OCI-LY1 (cell line): ENCODE measurements around the gene SLC38A8.

Experiments
- H2AFZ ChIP-seq: fragments of 200-600 bp; sonication (generic), shearing (Covaris generic); 2 replicates; pipeline ENCODE4 v1.6.0; 2014; ENCODE audit warnings: antibody characterized with exemption, mild to moderate bottlenecking, low read length
- H3F3A ChIP-seq: fragments of 200-600 bp; sonication (generic), shearing (Covaris generic); 2 replicates; pipeline ENCODE4 v1.6.0; 2014; ENCODE audit warnings: mild to moderate bottlenecking, antibody characterized with exemption, low read length, moderate library complexity; ENCODE audit not compliant: insufficient read depth
- H3K27ac ChIP-seq: fragments of 200-600 bp; sonication (generic); 2 replicates; pipeline ENCODE4 v1.5.1; 2014; ENCODE audit warnings: low read length, mixed run types, mild to moderate bottlenecking, low read depth; ENCODE audit not compliant: poor library complexity, severe bottlenecking
- H3K27me3 ChIP-seq: fragments of 200-600 bp; sonication (generic); 2 replicates; pipeline ENCODE4 v1.6.0; 2014; ENCODE audit warnings: antibody characterized with exemption, mild to moderate bottlenecking, low read length, moderate library complexity; ENCODE audit not compliant: insufficient read depth
- H3K36me3 ChIP-seq: fragments of 200-600 bp; sonication (generic); 2 replicates; pipeline ENCODE4 v1.6.1; 2014; ENCODE audit warnings: mild to moderate bottlenecking, antibody characterized with exemption, low read length, moderate library complexity, mixed read lengths; ENCODE audit not compliant: insufficient read depth
- H3K4me1 ChIP-seq: fragments of 200-600 bp; sonication (generic); 2 replicates; pipeline ENCODE4 v1.5.1; 2014; ENCODE audit warnings: mild to moderate bottlenecking, low read length, moderate library complexity; ENCODE audit not compliant: insufficient read depth, severe bottlenecking
- H3K4me2 ChIP-seq: fragments of 200-600 bp; sonication (generic), shearing (Covaris generic); 2 replicates; pipeline ENCODE4 v1.6.1; 2014; ENCODE audit warnings: low read length
- H3K4me3 ChIP-seq: fragments of 200-600 bp; sonication (generic); 2 replicates; pipeline ENCODE4 v1.5.1; 2014; ENCODE audit warnings: low read length, low read depth, mild to moderate bottlenecking, mixed read lengths; ENCODE audit not compliant: poor library complexity, severe bottlenecking
- H3K79me2 ChIP-seq: fragments of 200-600 bp; shearing (Covaris generic); 2 replicates; pipeline ENCODE4 v1.6.1; 2016; ENCODE audit warnings: mixed run types, low read length, mixed read lengths; ENCODE audit not compliant: insufficient read depth
- H3K9ac ChIP-seq: fragments of 200-600 bp; sonication (generic), shearing (Covaris generic); 2 replicates; pipeline ENCODE4 v1.6.1; 2014; ENCODE audit warnings: mild to moderate bottlenecking, low read length, mixed read lengths
- H3K9me2 ChIP-seq: fragments of 200-600 bp; sonication (generic), shearing (Covaris generic); 2 replicates; pipeline ENCODE4 v1.6.1; 2014; ENCODE audit warnings: low read depth, mild to moderate bottlenecking, low read length, mixed read lengths
- H3K9me3 ChIP-seq: fragments of 200-600 bp; shearing (Covaris generic); 2 replicates; pipeline ENCODE4 v1.6.1; 2014; ENCODE audit warnings: low read length, mixed read lengths
- H4K20me1 ChIP-seq: fragments of 200-600 bp; sonication (generic), shearing (Covaris generic); 2 replicates; pipeline ENCODE4 v1.6.0; 2016; ENCODE audit warnings: mild to moderate bottlenecking, low read length; ENCODE audit not compliant: insufficient read depth
- CTCF ChIP-seq: fragments of 200-600 bp; sonication (generic), shearing (Covaris generic); IDR thresholded peaks from 2 replicates; pipeline ENCODE4 v1.5.1; 2017; ENCODE audit warnings: mild to moderate bottlenecking, antibody characterized with exemption, low read length, moderate library complexity, mixed read lengths
- EZH2 ChIP-seq: fragments of 200-600 bp; sonication (generic), shearing (Covaris generic); IDR thresholded peaks from 2 replicates; pipeline ENCODE4 v1.8.0; 2017; ENCODE audit warnings: borderline replicate concordance, mixed run types, mild to moderate bottlenecking, antibody characterized with exemption, low read length, moderate library complexity, mixed read lengths

SLC38A8 gene

GRCh38 chr16:84009282-84009681 lies 33.3 kb downstream of the SLC38A8 start:
- no peak overlapping the region for H3K9ac ChIP-seq

GRCh38 chr16:84007965-84008364 lies 34.6 kb downstream of the SLC38A8 start:
- TF ChIP-seq CTCF (no peak), EZH2 (no peak)
- Histone ChIP-seq H4K20me1 (no peaks in the 10 kb centered on the region), H3K4me3 (no peak overlapping the region), H3K4me2 (no peak overlapping the region), H3K27me3 (0 out of 2 replicates have a peak, but pooled peaks cover 3% of the 10 kb centered on the region), H3F3A (no peaks in the 10 kb centered on the region), H3K9me2 (no peaks in the 10 kb centered on the region), H3K9me3 (no peaks in the 10 kb centered on the region), H3K36me3 (no peaks in the 10 kb centered on the region), H3K9ac (no peak overlapping the region), H3K4me1 (no peaks in the 10 kb centered on the region), H3K27ac (no peak overlapping the region), H3K79me2 (no peaks in the 10 kb centered on the region), H2AFZ (no peak overlapping the region)

More at GRCh38 chr16:84009282-84009681, 33.3 kb downstream of the SLC38A8 start:
- Histone ChIP-seq H3K27ac (no peak overlapping the region), H2AFZ (no peak overlapping the region), H3K4me1 (no peaks in the 10 kb centered on the region), H3F3A (no peaks in the 10 kb centered on the region), H3K4me3 (no peak overlapping the region), H3K79me2 (no peaks in the 10 kb centered on the region), H3K36me3 (no peaks in the 10 kb centered on the region), H4K20me1 (no peaks in the 10 kb centered on the region), H3K9me2 (no peaks in the 10 kb centered on the region), H3K9me3 (no peaks in the 10 kb centered on the region), H3K4me2 (no peak overlapping the region), H3K27me3 (0 out of 2 replicates have a peak, but pooled peaks cover 3% of the 10 kb centered on the region)
- no peak for TF ChIP-seq EZH2
- no peak for TF ChIP-seq CTCF

GRCh38 chr16:84007520-84007919 lies 35.1 kb downstream of the SLC38A8 start:
- H3K27ac ChIP-seq: no peak overlapping the region
- no peak overlapping the region for H3K4me3 ChIP-seq
- H3K9me2 ChIP-seq: no peaks in the 10 kb centered on the region
- no peak overlapping the region for H3K9ac ChIP-seq
- H3K4me2 ChIP-seq: no peak overlapping the region
- H3K27me3 ChIP-seq: peaks cover 3% of the 10 kb centered on the region; the same call in 1 of the 2 replicates
- no peaks in the 10 kb centered on the region for H3K4me1 ChIP-seq
- TF ChIP-seq CTCF: no peak
- TF ChIP-seq EZH2: no peak
- H3F3A ChIP-seq: no peaks in the 10 kb centered on the region
- no peaks in the 10 kb centered on the region for H4K20me1 ChIP-seq
- no peaks in the 10 kb centered on the region for H3K79me2 ChIP-seq
- H2AFZ ChIP-seq: no peak overlapping the region
- H3K36me3 ChIP-seq: no peaks in the 10 kb centered on the region
- no peaks in the 10 kb centered on the region for H3K9me3 ChIP-seq
